HG03135 (cell line): ENCODE results near the gene MBD4.

ENCODE experiments used
- ATAC-seq: cut with Tn5 transposase; IDR thresholded peaks from one replicate; pipeline ENCODE4 v1.9.1; 2021; ENCODE audit warnings: mild to moderate bottlenecking, moderate library complexity; ENCODE audit not compliant: unreplicated experiment

The MBD4 gene

DNA sequence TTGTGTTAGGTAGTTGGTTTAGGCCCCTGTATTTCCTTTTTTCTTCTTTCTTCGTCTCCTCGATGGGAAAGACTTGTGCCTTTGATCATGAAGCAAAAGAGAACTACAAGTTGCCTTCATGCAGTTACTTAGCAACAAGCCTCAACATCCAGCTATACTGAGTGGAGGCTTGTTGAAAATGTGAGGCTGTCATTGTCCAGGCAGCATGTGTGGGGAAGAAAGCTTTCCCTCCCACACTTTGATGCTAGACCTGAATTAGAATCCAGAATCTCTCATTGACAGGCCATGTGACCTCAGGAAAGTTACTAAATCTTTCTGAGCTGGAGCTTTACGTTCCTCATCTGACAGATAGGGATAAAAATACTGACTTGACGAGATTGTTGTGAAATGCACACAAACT is 24.0 kb upstream of the MBD4 start:
- ATAC-seq = no peak

DNA sequence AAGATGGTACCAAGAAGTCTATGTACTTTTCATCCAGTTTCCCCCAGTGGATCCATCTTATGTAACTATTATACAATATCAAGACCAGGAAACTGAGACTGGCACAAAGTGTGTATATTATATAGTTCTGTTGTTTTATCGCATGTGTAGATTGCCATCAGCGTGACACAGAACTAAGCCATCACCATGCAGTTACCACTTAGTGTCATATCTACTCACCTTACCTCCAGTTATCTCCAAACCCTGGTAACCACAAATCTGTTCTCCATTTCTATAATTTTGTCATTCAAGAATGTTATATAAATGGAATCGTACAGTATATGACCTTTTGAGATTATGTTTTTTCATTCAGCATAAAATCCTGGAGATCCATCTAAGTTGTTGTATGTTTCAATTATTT is 23.3 kb upstream of the MBD4 start:
- ATAC-seq = no peak

DNA sequence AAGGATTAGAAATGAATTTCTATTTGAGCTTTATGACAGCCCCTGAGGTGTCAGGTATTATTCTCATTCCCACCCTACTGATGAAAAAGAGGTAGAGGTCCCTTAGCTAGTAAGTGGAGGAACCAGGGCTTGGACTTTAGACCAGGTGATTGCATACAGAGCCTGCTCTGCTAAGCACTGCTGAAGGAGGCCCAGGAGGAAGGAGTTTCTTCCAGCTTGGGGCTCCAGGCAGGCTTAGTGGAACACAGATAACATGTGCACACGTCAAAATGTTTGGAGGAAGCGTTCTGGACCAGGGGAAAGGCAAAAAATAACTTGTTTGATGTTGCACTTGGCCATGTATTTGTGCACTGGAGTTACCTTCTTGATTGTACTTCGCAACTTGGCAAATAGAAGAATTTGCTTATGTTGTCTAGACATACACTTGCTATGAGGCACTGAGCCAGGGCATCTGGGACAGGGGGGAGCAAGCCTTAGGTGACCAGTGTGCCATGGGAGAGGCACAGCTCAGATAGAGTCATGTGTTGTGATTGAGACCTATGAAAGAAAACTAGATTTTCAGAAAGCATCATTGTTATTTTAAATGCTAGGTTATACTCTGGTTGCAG is 22.7 kb upstream of the MBD4 start:
- ATAC-seq = no peak

DNA sequence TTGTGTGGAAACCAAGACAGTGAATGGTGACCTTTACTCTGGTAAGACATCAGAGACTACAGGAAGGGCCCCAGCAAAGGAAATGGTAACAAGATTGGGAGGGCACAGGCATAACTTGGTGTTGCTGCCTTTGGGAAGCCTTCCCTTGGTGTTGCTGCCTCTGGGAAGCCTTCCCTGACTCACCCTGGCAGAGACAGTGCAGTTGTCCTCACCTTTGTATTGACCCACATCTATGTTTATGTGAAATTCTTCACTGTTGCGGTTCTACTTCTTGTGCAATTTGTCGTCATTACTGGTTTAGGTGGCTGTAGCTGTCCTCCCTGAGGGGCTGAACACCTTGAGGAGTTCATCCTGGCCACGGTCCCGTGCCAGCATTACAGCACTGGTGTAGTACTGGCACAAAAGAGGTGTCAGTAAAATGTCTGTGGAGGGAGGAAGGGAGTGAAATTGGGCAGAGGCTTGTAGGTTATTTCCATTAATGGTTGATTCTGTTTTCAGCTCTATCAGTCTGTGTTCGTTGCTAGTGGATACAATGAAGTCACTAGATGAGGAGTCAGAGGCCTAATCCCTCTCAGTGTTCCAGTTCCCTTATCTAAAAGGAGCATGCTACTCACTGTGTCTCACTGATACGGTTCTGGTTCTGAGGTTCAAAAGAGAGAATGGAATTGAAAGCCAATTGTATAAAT is 21.9 kb upstream of the MBD4 start:
- ATAC-seq = no peak

DNA sequence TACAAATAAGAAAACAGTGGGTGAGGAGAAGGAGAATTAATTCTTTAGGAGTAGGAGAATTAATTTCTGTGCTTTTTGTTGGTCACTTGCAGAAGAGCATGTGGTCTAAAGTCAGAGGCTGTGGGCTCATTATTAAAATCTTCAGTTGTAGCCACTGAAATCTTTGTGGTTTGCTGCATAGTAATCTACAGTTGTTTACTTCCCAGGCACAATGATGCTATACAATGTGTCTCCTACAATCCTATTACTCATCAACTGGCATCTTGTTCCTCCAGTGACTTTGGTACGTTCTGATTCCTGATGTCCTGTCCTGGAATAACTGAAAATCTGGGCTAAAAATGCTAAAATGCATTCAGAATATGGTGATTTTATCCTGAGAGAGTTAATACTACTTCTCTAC is 21.3 kb upstream of the MBD4 start:
- ATAC-seq = no peak

DNA sequence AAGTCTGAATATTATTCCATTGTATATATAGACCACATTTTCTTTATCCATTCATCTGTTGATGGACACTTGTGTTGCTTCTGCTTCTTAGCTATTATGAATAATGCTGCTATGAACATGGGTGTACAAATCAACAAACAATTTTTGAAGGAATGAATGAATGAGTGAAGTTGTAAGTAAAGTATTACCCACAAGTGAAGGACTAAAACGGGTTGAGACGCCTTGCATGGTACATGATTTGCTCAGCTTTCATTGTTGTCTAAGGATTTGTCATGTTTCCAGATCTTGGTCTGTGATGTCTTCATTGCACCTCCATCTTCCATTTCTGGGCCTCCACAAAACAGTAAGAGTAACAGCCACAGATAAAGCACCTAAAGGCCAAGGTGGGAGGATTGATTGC is 20.8 kb upstream of the MBD4 start:
- ATAC-seq = no peak

DNA sequence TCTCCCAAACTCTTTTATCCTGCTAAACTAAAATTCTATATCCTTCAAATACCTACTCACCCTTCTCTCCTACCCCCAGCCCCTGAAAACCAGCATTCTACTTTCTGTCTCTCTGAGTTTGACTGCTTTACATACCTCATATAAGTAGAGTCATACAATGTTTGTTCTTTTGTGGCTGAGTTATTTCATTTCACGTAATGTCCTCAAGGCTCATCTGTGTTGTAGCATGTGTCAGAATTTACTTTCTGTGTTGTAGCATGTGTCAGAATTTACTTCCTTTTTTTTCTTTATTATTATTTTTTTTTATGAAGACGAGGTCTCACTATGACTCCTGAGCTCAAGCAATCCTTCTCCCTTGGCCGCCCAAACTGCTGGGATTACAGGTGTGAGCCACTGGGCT is 20.4 kb upstream of the MBD4 start:
- ATAC-seq = no peak

DNA sequence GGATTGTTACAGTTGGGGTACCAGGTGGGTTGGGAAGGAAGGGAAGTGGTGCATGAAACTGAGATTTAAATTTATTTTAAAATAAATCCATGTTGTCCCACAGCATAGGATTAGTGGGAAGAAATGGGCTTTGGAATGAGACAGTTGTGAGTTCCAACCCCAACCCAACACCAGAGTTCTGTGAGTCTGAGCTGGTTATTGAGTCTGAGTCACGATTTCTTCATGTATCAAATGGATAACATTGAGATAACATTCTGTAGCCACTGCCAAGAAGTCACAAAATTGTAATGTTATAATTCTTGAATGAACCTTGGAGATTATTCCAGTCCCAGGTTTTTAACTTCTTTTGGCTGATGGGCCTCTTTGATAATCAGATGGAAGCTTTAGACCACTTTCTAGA is 14.0 kb upstream of the MBD4 start:
- ATAC-seq = no peak

DNA sequence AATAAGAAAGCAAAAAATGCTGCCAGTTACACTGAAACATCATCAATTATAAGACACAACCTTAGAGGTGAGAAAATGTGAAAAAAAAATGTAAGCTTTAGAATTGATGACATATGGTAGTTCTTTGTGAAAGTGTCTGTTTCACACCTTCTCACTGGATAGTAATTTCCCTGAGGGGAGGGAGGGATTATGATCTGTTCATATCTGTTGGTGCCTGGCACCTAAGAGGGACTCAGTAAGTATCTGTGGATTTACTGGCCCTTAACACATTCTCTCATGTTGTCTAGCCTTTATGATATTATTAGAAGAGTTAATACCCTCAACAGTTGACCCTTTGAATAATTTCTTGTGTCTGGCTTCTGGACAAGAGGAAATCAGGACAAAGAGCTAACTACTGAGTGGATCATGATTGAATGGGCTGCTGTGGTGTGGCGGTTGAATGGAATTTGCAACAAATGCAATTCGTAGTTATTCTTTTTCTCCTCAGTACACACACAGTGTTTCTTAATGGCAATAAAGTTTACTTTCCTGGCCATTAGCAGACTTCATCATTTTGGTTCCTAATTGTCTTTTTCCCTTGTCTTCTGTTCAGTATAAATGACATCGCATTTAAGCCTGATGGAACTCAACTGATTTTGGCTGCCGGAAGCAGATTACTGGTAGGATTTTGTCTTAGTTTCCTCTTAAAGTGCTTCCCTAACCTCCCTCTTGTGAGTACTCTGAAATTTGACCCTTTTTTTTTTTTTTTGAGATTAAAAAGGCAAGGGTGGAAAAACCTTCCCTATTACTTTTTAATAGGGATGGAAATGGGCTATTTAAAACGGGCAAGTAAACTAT is 9.7 kb upstream of the MBD4 start:
- no peak for ATAC-seq

DNA sequence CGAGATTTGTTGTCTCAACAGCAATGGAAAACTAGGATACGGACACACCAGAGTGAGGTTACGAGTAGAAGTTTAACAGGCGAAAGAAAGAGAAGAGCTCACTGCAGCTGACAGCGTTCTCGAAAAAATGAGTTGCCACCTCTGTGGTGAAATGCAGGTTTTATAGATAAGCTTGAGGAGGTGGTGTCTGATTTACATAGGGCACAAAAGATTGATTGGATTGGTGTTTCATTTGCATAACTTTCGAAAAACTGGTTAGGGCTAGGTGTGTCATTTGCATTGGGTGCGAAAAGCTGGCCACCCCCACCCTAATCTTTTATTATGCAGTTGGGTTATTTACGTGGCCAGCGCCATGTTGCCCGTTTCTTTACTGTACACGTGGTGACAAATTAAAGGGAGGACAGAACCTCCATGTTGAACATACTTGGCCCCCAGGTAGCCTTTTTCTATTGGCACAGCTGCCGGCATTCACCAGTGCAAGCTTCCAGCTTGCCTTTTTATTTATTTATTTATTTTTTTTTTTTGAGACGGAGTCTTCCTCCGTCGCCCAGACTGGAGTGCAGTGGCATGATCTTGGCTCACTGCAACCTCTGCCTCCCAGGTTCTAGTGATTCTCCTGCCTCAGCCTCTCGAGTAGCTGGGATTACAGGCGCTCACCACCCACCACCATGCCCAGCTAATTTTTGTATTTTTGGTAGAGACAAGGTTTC is 8.6 kb upstream of the MBD4 start:
- ATAC-seq = no peak

DNA sequence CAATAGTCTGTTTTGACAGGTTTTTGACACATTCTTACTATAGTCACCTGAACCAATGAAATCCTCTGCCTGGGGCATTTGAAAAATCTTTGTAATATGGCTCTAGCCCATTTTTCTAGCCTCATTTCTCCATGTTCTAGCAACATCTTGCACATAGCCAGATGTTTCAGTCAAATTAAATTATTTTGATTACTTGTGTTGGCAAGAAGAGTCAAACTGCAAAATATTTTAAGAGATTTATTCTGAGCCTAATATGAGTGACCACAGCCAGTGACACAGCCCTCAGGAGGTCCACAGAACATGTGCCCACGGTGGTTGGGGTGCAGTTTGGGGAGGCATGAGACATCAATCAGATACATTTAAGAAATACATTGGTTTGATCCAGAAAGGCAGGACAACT is 7.2 kb upstream of the MBD4 start:
- ATAC-seq = no peak

DNA sequence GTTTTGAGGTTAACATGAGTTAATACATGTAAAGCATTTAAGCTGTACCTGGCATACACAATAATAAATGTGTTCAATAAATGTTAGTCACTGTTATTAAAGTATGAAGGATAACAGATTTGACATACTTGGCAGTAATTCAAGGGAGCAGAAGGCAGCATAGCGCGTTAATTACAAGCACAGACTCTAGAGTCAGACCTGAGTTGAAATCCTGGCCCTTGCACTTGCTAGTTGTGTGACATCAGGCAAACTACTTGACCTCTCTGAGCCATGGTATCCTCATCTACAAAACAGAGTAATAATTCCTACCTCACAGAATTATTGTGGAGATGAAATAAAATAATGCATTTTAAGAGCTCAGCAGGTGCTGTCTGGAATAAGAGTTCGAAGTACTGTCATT is 5.7 kb upstream of the MBD4 start:
- no peak for ATAC-seq

DNA sequence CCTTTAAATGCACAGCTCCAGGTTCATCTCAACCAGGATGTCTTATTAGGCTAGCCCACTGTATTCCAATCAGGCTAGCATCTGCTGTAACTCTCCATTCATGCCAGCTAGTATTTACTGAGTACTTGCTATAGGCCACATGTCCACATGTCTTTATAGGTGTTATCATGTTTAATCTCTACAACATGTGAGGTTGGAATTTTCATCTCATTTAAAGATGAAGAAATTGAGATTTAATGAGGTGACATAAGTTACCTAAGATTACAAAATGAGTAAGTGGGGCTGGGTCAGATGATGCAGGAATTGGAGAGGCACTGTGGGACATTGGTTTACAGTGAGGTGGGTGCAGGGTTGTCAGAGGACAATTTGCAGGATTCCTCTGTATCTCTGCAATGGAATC is 3.2 kb upstream of the MBD4 start:
- no peak for ATAC-seq

DNA sequence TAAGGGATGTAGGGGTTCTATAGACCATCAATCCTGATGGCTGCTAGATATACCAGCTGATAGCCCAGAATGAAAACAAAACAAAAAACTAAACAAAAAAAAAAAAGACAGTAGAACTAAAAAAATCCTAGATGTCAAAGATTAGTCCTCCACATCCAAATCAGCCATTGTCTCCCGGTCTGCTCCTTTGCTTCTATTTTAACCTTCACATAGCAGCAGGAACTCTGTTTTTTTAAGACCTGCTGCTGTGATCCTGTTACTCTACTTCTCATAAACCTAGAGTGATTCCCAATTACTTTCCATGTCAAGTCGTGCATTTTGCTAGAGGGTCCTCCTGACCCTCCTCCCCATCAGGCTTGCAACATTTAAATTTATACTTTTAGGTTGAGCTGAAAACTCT is 2.7 kb upstream of the MBD4 start:
- ATAC-seq = no peak

DNA sequence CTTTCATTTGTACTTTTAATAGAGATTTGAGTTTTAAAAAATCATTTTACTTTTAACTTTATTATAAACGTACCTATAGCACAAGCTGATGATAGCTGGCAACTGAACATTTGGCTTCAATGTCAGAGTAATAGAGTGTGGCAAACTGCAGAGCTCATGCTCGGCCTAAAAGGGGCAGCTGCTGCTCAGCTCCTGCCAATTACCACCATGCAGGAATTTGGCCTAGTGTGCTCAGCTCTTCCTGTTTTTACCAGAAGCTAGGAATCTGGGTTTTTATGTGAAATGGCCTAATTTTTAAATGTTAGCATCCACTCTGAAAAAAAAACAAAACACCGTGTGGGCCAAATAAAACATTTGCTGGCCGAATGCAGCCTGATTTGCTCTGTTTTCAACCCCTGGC is 2.0 kb upstream of the MBD4 start:
- ATAC-seq = no peak

DNA sequence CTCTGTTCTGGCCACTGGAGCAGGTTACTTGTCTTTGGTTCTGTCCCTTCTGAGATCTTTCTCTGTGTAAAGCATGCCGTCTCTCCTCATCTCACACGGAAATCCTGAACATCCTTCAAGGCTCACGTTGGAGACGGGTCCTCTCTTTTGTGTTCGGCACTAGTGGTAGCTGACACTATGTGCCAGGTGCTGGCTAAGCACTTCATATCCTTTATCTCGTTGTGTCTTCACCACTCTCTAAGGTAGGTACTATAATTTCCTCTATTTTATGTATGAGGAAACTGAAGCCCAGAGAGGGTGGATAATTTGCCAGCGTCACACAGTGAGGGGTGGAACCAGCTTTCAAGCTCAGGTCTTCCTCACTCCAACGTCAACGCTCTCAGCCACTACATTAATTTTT is 1.5 kb upstream of the MBD4 start:
- no peak for ATAC-seq

DNA sequence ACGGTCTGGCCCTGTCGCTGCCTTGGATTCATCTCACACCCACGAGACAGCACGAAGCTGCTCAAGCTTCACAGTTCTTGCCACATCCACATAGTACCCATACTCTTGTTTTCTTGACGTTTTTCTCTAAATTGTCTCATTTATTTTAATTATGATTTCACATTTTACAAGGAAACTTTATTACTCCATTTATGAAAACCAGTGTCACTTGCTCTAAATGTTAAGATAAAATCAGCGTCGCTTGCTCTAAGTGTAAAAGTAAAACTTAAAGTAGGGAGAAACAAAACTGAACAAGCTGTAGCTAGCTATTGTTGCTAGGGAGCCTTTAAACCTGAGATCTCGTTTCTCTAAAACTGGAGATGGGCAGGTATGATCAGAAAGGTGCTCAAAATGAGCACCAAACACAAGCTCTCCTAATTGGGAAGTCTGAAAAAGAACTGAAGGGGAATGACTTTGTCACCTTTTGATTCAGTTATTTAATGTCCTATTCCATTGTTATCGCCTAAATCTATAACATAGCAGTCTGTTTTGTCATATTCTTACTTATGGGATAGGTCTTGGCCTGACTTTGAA is 956 bp upstream of the MBD4 start:
- peak; percentile 35 for ATAC-seq

DNA sequence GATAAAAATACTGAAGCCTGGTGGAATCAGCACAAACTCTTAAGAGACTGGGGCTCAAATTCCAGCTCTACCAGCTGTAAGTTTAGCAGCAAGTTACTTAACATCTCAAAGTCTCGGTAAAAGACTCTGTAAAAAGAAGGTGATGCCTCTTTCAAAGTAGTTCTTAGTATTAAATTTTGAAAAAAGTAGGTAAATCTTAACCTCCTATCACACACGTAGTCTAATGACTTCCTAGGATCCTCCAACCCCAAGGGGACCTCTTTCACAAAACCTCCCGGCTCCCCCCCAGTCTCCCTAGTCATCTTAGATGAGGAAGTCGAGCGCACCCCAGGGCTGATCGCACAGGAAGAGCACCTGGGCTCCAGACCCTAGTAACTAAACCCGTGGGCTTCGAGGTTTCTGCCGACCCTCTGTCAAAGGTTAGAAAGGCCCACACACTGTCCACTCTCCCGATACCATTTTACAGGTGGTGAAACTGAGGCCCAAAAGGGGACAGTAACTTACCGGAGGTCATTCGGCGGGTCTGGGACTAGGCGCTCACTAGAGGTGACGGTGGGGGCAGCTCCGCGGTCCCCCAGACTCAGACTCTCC is 427 bp downstream of the MBD4 start:
- peak; percentile 8 for ATAC-seq

DNA sequence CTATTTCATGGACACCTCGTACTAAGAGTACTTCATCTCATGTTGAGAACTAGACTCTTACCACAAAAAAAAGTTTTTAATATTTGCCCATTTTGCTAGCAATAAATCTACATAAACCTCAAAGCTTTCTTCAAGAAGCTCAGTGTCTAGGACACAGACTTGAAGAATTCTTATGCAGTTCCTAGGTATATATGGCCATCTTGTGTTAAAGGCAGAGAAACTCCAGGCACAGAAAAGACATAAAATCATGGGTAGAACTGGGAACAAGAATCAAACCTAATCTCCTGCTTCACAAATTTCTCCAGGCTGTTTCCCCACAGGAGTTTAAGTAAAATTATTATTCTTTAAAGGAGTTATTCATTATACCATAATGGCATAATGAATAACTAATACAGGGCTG is 4.4 kb downstream of the MBD4 start:
- no peak for ATAC-seq

DNA sequence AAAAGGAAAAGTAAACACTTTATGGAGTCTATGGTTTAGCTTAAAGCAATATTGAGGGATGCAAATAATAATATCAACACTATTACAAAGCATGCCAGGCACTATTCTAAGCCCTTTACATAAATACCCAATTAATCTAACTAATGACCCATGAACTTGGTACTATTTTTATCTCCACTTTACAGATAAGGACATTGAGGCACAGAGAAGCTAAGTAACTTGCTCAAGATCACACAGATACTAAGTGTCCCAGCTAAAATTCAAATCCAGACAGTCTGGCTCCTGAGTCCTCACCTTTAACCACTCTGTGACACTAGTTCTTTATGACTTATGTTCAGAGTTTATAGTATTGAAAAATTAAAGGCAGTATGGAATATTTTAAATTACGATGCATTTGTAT is 5.6 kb downstream of the MBD4 start:
- ATAC-seq = no peak

DNA sequence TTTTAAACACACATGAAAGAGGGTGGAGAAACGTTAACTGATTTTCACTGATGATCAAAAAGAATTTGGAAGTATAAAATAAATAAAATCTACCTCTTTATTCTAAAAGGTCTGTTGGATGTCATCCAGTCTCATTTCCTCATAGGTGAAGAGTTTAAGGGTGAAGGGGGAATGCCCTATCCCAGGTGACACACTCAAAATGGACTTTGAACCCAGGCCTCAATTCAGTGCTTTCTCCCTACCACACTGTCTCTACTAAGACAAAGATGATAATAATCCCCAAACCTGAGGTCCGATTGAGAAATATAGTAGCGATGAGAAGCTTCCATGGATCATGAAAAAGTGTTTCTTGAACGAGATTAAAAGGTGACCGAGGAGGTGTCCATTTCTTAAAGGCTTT is 6.2 kb downstream of the MBD4 start:
- no peak for ATAC-seq
